Caco-2 (cell line): ENCODE measurements around the gene BCL2. TPM values are rescaled to one million over a fixed set of nuclear protein-coding genes. Genes with fewer than 3 reads are reported as not detected.
A peak's percentile ranks its signal among the peaks of the same experiment; 100 is the strongest.

Source experiments
- BruUV-seq: library from RNA; stranded (reverse); fragments of 400-500 nt; replicated peaks from 2 replicates; lab custom pipeline; 2021; lab: Mats Ljungman, UMichigan
- CTCF ChIA-PET: fragments of 300-600 bp; sonication (Branson Sonifier 250); formaldehyde crosslinking; loops from one replicate; lab custom pipeline; 2022; ENCODE audit warnings: antibody characterized with exemption; lab: Charles Lee
- POLR2A ChIA-PET: fragments of 300-600 bp; sonication (Branson Sonifier 250); formaldehyde crosslinking; loops from one replicate; lab custom pipeline; 2022; ENCODE audit warnings: antibody characterized with exemption; lab: Charles Lee
- DNase-seq, 2 experiments: peaks; one replicate each; pipeline versions ENCODE4 v3.0.0 to v3.0.0-alpha.2; 2020 to 2022
- H3K27me3 ChIP-seq: replicated peaks from 2 replicates; pipeline ENCODE4 v1.6.0; 2011; ENCODE audit warnings: low read length; ENCODE audit not compliant: control insufficient read depth, insufficient read depth
- H3K36me3 ChIP-seq: 2 replicates; pipeline ENCODE4 v1.5.1; 2011; ENCODE audit warnings: low read length; ENCODE audit not compliant: control insufficient read depth, insufficient read depth
- H3K4me1 ChIP-seq: fragments of 250-450 bp; sonication (Bioruptor Pico); 2 replicates; pipeline ENCODE4 v1.5.1; 2020; ENCODE audit warnings: mild to moderate bottlenecking
- H3K4me3 ChIP-seq: 2 replicates; pipeline ENCODE4 v1.5.1; 2011; ENCODE audit warnings: low read depth, mild to moderate bottlenecking, control low read depth, low read length
- H3K9me3 ChIP-seq: fragments of 250-450 bp; sonication (Bioruptor Pico); 2 replicates; pipeline ENCODE4 v1.5.1; 2020; ENCODE audit warnings: mild to moderate bottlenecking, moderate library complexity
- H3K27ac Mint-ChIP-seq: one replicate; pipeline ENCODE4 v1.8.0; 2022; ENCODE audit warnings: mixed read lengths; ENCODE audit not compliant: unreplicated experiment
- H3K27me3 Mint-ChIP-seq: one replicate; pipeline ENCODE4 v1.8.0; 2022; ENCODE audit warnings: mixed read lengths; ENCODE audit not compliant: insufficient read depth, unreplicated experiment
- H3K36me3 Mint-ChIP-seq: one replicate; pipeline ENCODE4 v1.8.0; 2022; ENCODE audit warnings: mild to moderate bottlenecking, mixed read lengths; ENCODE audit not compliant: insufficient read depth, unreplicated experiment
- H3K4me1 Mint-ChIP-seq: one replicate; pipeline ENCODE4 v1.8.0; 2022; ENCODE audit warnings: low read depth, mixed read lengths; ENCODE audit not compliant: unreplicated experiment
- H3K4me3 Mint-ChIP-seq: one replicate; pipeline ENCODE4 v1.8.0; 2022; ENCODE audit warnings: mild to moderate bottlenecking, moderate library complexity, mixed read lengths; ENCODE audit not compliant: unreplicated experiment
- H3K9me3 Mint-ChIP-seq: one replicate; pipeline ENCODE4 v1.8.0; 2022; ENCODE audit warnings: mixed read lengths; ENCODE audit not compliant: unreplicated experiment
- CTCF ChIP-seq, 2 experiments: fragments of 200-600 bp in 1 of 2; IDR thresholded peaks; 1 replicate in 1 of 2; 2 replicates in 1 of 2; pipeline versions ENCODE4 v1.5.1 to v1.8.0; 2011 to 2022; ENCODE audit warnings: antibody characterized with exemption in 1 of 2, control low read depth in 1 of 2, inconsistent platforms in 1 of 2, low read depth in 1 of 2, low read length in 1 of 2, mild to moderate bottlenecking in 1 of 2, moderate library complexity in 1 of 2; ENCODE audit not compliant: insufficient read depth in 1 of 2, severe bottlenecking in 1 of 2, unreplicated experiment in 1 of 2
- intact Hi-C: fragments of 100-400 bp; cut with micrococcal nuclease; formaldehyde crosslinking; loops from one replicate; pipeline ENCODE4 v1.10.0; 2022; ENCODE audit not compliant: unreplicated experiment
- total RNA-seq: library from RNA; stranded (reverse); gene quantifications from 2 replicates; pipeline ENCODE4 v1.2.3, GENCODE V29; 2022

Gene BCL2
- total RNA-seq, 1 experiment from 2014 or later: 6.5 TPM

GRCh38 chr18:63099091-63099840, 220.3 kb downstream of the BCL2 start:
- no peak for DNase-seq

DNA sequence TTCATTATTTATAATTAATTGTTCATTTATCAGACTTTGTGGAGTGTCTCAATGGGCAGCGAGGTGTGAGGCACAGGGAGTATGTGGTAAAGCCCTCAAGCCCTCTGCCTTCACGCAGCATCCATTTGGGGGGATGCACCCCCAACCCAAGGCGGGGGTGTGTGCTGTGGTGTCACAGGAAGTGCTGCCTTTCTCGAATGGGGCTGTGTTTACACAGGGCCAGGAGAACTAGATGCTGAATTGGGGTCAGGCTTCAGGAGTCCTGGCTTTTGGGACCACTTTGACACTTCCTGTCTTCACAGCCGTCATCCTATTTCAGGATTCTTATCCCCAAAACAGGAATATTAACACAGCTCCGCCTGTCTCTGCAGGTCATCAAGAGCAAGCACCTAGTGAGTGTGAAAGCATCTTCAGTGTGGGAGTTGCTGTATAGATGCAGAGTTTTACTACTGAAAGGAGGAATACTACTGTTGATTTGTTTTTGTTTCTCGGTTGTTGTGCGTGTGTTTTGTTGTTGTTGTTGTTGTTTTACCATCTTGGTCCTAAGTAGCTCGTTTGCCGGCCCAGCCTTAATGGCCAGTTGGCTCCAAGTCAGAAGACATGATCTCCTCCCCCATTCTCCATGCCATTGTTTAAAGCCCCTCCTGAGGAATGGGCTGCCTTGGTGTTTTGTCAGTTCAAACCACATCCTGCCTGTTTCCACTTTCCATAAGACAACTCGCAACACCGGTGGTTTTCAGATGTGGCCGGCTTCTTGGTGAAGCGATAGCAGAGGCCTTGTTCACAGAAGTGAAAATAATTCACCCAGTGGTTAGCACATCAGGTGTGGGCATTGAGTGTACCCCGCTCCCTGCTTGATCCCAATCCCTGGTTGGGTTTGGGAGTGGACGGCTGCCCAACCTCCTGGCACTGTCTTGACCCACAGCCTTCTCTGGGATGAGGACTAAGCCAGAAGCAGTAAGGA, 221.3 kb downstream of the BCL2 start:
- Histone ChIP-seq H3K9me3 (no peaks in the 10 kb centered on the region), H3K36me3 (no peaks in the 10 kb centered on the region), H3K27me3 (no peaks in the 10 kb centered on the region), H3K4me3 (no peak overlapping the region), H3K4me1 (peaks cover 26% of the 10 kb centered on the region)
- POLR2A ChIA-PET: no interaction called here
- CTCF ChIA-PET: interaction anchor here (1.7 kb wide), 1 partner anchor 10 kb away, joined by 4 read pairs; no protein-coding TSS in a partner anchor
- Mint-ChIP-seq H3K9me3 (peaks cover 17% of the 10 kb centered on the region), H3K27me3 (no peaks in the 10 kb centered on the region), H3K36me3 (peaks cover 4% of the 10 kb centered on the region), H3K27ac (no peak overlapping the region), H3K4me1 (peaks cover 17% of the 10 kb centered on the region), H3K4me3 (no peak overlapping the region)
- intact Hi-C loops: no loop called here
- no peak for TF ChIP-seq CTCF (IDR thresholded peaks at IDR 0.05; ENCODE audit: insufficient read depth in 1 of 2, low read depth in 1 of 2, low read length in 1 of 2, severe bottlenecking in 1 of 2, unreplicated experiment in 1 of 2)
- BruUV-seq: no TSS peak
- no peak for DNase-seq

More at GRCh38 chr18:63099091-63099840, 220.3 kb downstream of the BCL2 start:
- H3K9me3 ChIP-seq: no peaks in the 10 kb centered on the region
- peaks cover 4% of the 10 kb centered on the region for H3K36me3 Mint-ChIP-seq
- intact Hi-C loops: loop anchor here (1.0 kb wide), 1 partner anchor 11 kb away; no protein-coding TSS in a partner anchor
- H3K27me3 ChIP-seq: no peaks in the 10 kb centered on the region
- CTCF ChIA-PET: interaction anchor here (1.7 kb wide), 1 partner anchor 11 kb away, joined by 4 read pairs; no protein-coding TSS in a partner anchor
- peak overlapping the region; percentile 51 for H3K27ac Mint-ChIP-seq
- H3K4me3 ChIP-seq: no peak overlapping the region
- no peaks in the 10 kb centered on the region for H3K27me3 Mint-ChIP-seq
- TF ChIP-seq CTCF (IDR thresholded peaks at IDR 0.05; ENCODE audit: insufficient read depth in 1 of 2, low read depth in 1 of 2, low read length in 1 of 2, severe bottlenecking in 1 of 2, unreplicated experiment in 1 of 2): no peak
- peak overlapping the region; percentile 42 for H3K4me3 Mint-ChIP-seq
- peaks cover 16% of the 10 kb centered on the region for H3K9me3 Mint-ChIP-seq
- no TSS peak for BruUV-seq
- peaks cover 26% of the 10 kb centered on the region for H3K4me1 ChIP-seq
- H3K4me1 Mint-ChIP-seq: peaks cover 18% of the 10 kb centered on the region
- POLR2A ChIA-PET: no interaction called here
- H3K36me3 ChIP-seq: no peaks in the 10 kb centered on the region

GRCh38 chr18:63097178-63097577, 222.4 kb downstream of the BCL2 start:
- POLR2A ChIA-PET: no interaction called here
- DNase-seq: no peak
- CTCF ChIA-PET: no interaction called here
- Histone ChIP-seq H3K36me3 (no peaks in the 10 kb centered on the region), H3K27me3 (no peaks in the 10 kb centered on the region), H3K4me1 (peaks cover 26% of the 10 kb centered on the region), H3K9me3 (no peaks in the 10 kb centered on the region), H3K4me3 (no peak overlapping the region)
- Mint-ChIP-seq H3K4me1 (peaks cover 11% of the 10 kb centered on the region), H3K36me3 (peaks cover 4% of the 10 kb centered on the region), H3K4me3 (no peak overlapping the region), H3K9me3 (peaks cover 10% of the 10 kb centered on the region), H3K27me3 (no peaks in the 10 kb centered on the region), H3K27ac (no peak overlapping the region)
- intact Hi-C loops: no loop called here
- TF ChIP-seq CTCF (IDR thresholded peaks at IDR 0.05; ENCODE audit: insufficient read depth in 1 of 2, low read depth in 1 of 2, low read length in 1 of 2, severe bottlenecking in 1 of 2, unreplicated experiment in 1 of 2): no peak
- BruUV-seq: no TSS peak
